GM12891 (cell line): Measurements from ENCODE around the gene TMEM203.

Experiments
- PAX5 ChIP-seq: IDR thresholded peaks from 2 replicates; pipeline ENCODE4 v1.6.1; 2011; ENCODE audit warnings: low read length, moderate library complexity, mild to moderate bottlenecking; ENCODE audit not compliant: insufficient read depth, severe bottlenecking
- POLR2A ChIP-seq: IDR thresholded peaks from 2 replicates; pipeline ENCODE4 v1.6.1; 2011; ENCODE audit warnings: low read depth, low read length, control low read depth
- POLR2AphosphoS5 ChIP-seq: IDR thresholded peaks from 2 replicates; pipeline ENCODE4 v1.6.1; 2011; ENCODE audit warnings: low read depth, low read length, control low read depth
- SPI1 ChIP-seq: IDR thresholded peaks from 2 replicates; pipeline ENCODE4 v1.6.1; 2011; ENCODE audit warnings: low read depth, low read length, control low read depth

- no peak for TF ChIP-seq POLR2A
- no peak for TF ChIP-seq SPI1
- TF ChIP-seq PAX5 = no peak
- TF ChIP-seq POLR2AphosphoS5 = no peak
These were observed 21.8 kb upstream of the TMEM203 start, which contains the start of gene RNF224 for GRCh38 chr9:137227054-137227852.
